Measurements from ENCODE around the gene VAMP3. TPM values are rescaled to one million over a fixed set of nuclear protein-coding genes. Genes with fewer than 3 reads are reported as not detected.

VAMP3 gene
- total and polyA plus RNA-seq, 2 donors (not counting 3 experiments of a cell fraction or from before 2014, with no cell fraction given), result 100 to 137 TPM

- Histone ChIP-seq H3K4me2 (ENCODE audit: insufficient read depth, low read length) (no peak overlapping the region), H3K27me3 (ENCODE audit: control insufficient read depth in 2 of 2, insufficient read depth in 2 of 2, low read length in 2 of 2) (no peaks in the 10 kb centered on the region), H3K4me3 (replicated peaks in 1 of 3; ENCODE audit: insufficient read depth in 1 of 3, low read depth in 1 of 3, low read length in 3 of 3) (no peak overlapping the region), H2AFZ (ENCODE audit: low read depth, low read length) (no peak overlapping the region), H3K9me1 (replicated peaks; ENCODE audit: control insufficient read depth, extremely low read depth, insufficient read depth, low read length) (no peaks in the 10 kb centered on the region), H3K79me2 (ENCODE audit: control insufficient read depth, insufficient read depth, low read length) (no peaks in the 10 kb centered on the region), H3K27ac (ENCODE audit: insufficient read depth, low read depth, low read length) (no peak overlapping the region), H3K36me3 (ENCODE audit: control insufficient read depth in 2 of 2, extremely low read depth in 1 of 2, insufficient read depth in 2 of 2, low read length in 2 of 2) (peaks cover 8 to 10% of the 10 kb centered on the region in 2 experiments), H3K9ac (replicated peaks; ENCODE audit: extremely low read depth, insufficient read depth, low read length) (no peak overlapping the region), H3K9me3 (replicated peaks; ENCODE audit: control insufficient read depth, insufficient read depth, low read length) (no peaks in the 10 kb centered on the region), H3K4me1 (ENCODE audit: control insufficient read depth, extremely low read depth, insufficient read depth, low read length) (peaks cover 6% of the 10 kb centered on the region), H4K20me1 (replicated peaks; ENCODE audit: control insufficient read depth, extremely low read depth, insufficient read depth, low read length) (no peaks in the 10 kb centered on the region)
- DNase-seq (ENCODE audit: low read depth, low spot score), result no peak
- POLR2A ChIA-PET, result no interaction called here
- BruUV-seq (replicated peaks), result no TSS peak
- CTCF ChIA-PET, result interaction anchor here (0.5 to 1.6 kb wide), 2 partner anchors 114 to 999 kb away, joined by 3 to 5 read pairs; no protein-coding TSS in a partner anchor
- TF ChIP-seq CTCF (IDR thresholded peaks at IDR 0.05; ENCODE audit: extremely low read depth in 1 of 2, insufficient read depth in 1 of 2, low read depth in 1 of 2, low read length in 2 of 2) (no peak), MYC (IDR thresholded peaks at IDR 0.05; ENCODE audit: low read depth, low read length) (no peak), MAX (IDR thresholded peaks at IDR 0.05; ENCODE audit: insufficient read depth, insufficient read length) (no peak), JUN (IDR thresholded peaks at IDR 0.05; ENCODE audit: borderline replicate concordance, insufficient read depth, insufficient read length, low read depth) (no peak), GATA2 (IDR thresholded peaks at IDR 0.05; ENCODE audit: insufficient read depth, insufficient read length, low read depth, low read length) (no peak), FOS (IDR thresholded peaks at IDR 0.05; ENCODE audit: borderline replicate concordance, insufficient read depth, low read length) (no peak), EZH2 (IDR thresholded peaks at IDR 0.05; ENCODE audit: borderline replicate concordance, low read depth, low read length, severe bottlenecking) (no peak)
- dilution Hi-C loops (cut with MboI; ENCODE audit: extremely low pct_ligation_motif_present, low sequenced_read_pairs) (no loop called here), intact Hi-C loops (cut with micrococcal nuclease) (loop anchor here (5.0 kb wide), 1 partner anchor 180 kb away; the partner anchor contains the start of gene PARK7)
- no peak for FAIRE-seq
These were observed 10.9 kb downstream of the VAMP3 start for GRCh38 chr1:7781923-7782495.

Measured in endothelial cell of umbilical vein (primary cell).